Measurements from ENCODE around the gene PPP1R12B.
A peak's percentile ranks its signal among the peaks of the same experiment; 100 is the strongest.
"Not testable (repeated sequence)": the region's sequence is repeated elsewhere in the genome, so short reads cannot be mapped to it uniquely, and the experiment has no call there.

PPP1R12B gene

DNA sequence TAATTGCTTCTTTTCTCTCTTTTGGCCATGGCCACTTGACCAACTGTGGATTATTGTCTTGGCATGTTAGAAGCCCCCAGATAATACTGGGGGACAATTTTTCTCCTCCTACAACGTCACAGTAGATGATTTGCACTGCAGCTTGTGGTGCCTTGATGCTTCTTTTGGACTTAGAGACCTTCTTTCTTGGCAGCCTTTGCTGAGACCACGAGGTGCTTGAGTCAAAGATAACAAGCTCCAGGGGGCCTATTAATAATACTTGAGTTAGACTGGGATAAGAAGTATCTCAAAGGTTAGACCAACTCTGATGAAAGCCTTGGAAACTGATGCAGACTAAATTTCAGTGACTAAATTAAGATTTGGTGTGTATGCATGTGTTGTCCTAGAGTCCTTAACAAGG, 3.2 kb downstream of the PPP1R12B start:
- no peak overlapping the region for H3K4me3 ChIP-seq (ENCODE audit: low read length)
- DNase-seq (ENCODE audit: low read depth) = no peak
- no peak overlapping the region for H3K9ac ChIP-seq (ENCODE audit: low read length)
- H3K9me3 ChIP-seq (ENCODE audit: control insufficient read depth, low read length) = no peaks in the 10 kb centered on the region
- H3K27me3 ChIP-seq (replicated peaks; ENCODE audit: control insufficient read depth, insufficient read depth, low read length) = no peaks in the 10 kb centered on the region
- no peaks in the 10 kb centered on the region for H3K36me3 ChIP-seq (ENCODE audit: control insufficient read depth, insufficient read depth, low read length, severe bottlenecking)
- peaks cover 40% of the 10 kb centered on the region for H3K4me1 ChIP-seq (ENCODE audit: control insufficient read depth, insufficient read depth, low read length)

DNA sequence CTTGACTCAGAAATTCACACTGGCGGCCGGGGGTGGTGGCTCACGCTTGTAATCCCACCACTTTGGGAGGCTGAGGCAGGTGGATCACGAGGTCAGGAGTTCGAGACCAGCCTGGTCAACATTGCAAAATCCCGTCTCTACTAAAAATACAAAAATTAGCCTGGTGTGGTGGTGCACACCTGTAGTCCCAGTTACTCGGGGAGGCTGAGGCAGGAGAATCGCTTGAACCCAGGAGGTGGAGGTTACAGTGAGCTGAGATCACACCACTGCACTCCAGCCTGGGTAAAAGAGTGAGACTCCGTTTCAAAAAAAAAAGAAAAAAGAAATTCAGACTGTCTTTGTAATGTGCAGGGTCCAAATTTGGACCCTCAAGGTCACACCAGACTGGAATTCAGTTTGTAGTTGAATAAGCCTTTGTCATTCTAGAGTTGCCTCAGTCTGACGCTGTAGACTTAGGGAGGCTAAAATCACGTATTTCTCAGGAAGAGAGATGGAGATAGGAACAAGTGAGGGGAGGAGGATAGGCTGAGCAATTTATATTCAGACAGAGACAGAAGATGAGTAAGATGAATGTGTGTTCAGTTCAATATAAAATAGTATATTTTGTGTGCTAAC, 4.2 kb downstream of the PPP1R12B start:
- H3K9me3 ChIP-seq (ENCODE audit: control insufficient read depth, low read length); H3K36me3 ChIP-seq (ENCODE audit: control insufficient read depth, insufficient read depth, low read length, severe bottlenecking); H3K9ac ChIP-seq (ENCODE audit: low read length); H3K27me3 ChIP-seq (replicated peaks; ENCODE audit: control insufficient read depth, insufficient read depth, low read length); H3K4me3 ChIP-seq (ENCODE audit: low read length); DNase-seq (ENCODE audit: low read depth): not testable (repeated sequence)
- H3K4me1 ChIP-seq (ENCODE audit: control insufficient read depth, insufficient read depth, low read length) = peaks cover 40% of the 10 kb centered on the region

DNA sequence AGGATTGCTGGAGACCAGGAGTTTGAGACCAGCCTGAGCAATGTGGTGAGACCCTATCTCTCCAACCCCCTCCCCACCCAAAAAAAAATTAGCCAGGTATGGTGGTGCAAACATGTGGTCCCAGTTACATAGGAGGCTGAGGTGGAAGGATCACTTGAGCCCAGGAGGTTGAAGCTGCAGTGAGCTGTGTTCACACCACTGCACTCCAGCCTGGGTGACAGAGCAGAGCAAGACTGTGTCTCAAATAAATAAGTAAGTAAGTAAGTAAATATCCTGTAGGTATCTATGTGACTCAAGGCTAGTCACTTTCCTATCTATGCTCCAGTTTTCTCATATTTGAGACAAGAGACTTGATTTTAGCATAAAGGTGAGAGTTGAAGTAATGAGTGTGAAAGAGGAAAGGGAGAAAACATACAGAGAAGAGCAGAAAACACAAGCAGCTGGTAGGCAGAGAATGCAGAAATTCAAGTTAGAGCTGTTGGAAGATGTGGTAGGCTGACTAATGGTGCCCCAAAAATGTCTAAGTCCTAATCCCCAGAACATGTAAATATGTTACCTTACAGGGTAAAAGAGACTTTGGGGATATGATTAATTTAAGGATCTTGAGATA, 7.5 kb downstream of the PPP1R12B start:
- no peak for DNase-seq (ENCODE audit: low read depth)
- H3K36me3 ChIP-seq (ENCODE audit: control insufficient read depth, insufficient read depth, low read length, severe bottlenecking) = no peaks in the 10 kb centered on the region

DNA sequence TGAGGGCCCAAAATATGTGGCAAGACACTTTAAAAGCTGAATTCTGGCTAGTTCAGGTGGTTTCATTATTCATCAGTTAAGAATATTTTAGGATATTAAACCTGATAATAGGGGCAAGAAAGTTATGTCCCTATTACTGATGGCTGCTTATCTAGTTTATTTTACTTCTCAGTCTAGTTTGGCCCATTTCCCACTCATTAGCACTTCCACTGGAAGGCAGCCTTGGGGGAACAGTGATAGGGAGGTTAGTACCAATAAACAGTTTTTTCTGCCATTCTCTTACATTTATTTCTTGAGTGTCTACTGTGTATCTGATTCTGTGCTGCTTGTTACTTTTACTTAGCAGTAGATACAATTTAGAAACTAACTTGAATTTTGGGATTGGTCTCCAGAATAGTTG, 9.0 kb downstream of the PPP1R12B start:
- no peak for DNase-seq (ENCODE audit: low read depth)
- Histone ChIP-seq H3K9ac (ENCODE audit: low read length) (no peak overlapping the region), H3K4me1 (ENCODE audit: control insufficient read depth, insufficient read depth, low read length) (peaks cover 12% of the 10 kb centered on the region), H3K36me3 (ENCODE audit: control insufficient read depth, insufficient read depth, low read length, severe bottlenecking) (no peaks in the 10 kb centered on the region), H3K9me3 (ENCODE audit: control insufficient read depth, low read length) (no peaks in the 10 kb centered on the region), H3K27me3 (replicated peaks; ENCODE audit: control insufficient read depth, insufficient read depth, low read length) (no peaks in the 10 kb centered on the region), H3K4me3 (ENCODE audit: low read length) (no peak overlapping the region)

More for the DNA sequence above, 7.5 kb downstream of the PPP1R12B start:
- Histone ChIP-seq H3K4me3 (ENCODE audit: low read length) (no peak overlapping the region), H3K9me3 (ENCODE audit: control insufficient read depth, low read length) (no peaks in the 10 kb centered on the region), H3K9ac (ENCODE audit: low read length) (no peak overlapping the region), H3K4me1 (ENCODE audit: control insufficient read depth, insufficient read depth, low read length) (peaks cover 24% of the 10 kb centered on the region), H3K27me3 (replicated peaks; ENCODE audit: control insufficient read depth, insufficient read depth, low read length) (no peaks in the 10 kb centered on the region)

DNA sequence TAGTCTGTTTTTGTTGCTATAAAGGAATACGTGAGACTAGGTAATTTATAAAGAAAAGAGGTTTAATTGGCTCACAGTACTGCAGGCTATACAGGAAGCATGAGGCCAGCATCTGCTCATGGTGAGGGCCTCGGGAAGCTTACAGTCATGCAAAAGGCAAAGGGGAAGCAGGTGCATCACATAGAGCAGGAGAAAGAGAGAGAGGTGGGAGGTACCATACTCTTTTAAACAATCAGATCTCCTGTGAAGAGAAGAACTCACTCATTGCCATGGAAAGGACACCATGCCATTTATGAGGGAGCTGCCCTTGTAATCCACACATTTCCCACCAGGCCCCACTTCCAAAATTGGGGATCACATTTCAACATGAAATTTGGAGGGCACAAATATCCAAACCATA, 12.7 kb downstream of the PPP1R12B start:
- Histone ChIP-seq H3K9me3 (ENCODE audit: control insufficient read depth, low read length) (no peaks in the 10 kb centered on the region), H3K9ac (ENCODE audit: low read length) (no peak overlapping the region), H3K27me3 (replicated peaks; ENCODE audit: control insufficient read depth, insufficient read depth, low read length) (no peaks in the 10 kb centered on the region), H3K36me3 (ENCODE audit: control insufficient read depth, insufficient read depth, low read length, severe bottlenecking) (no peaks in the 10 kb centered on the region), H3K4me1 (ENCODE audit: control insufficient read depth, insufficient read depth, low read length) (peaks cover 10% of the 10 kb centered on the region), H3K4me3 (ENCODE audit: low read length) (no peak overlapping the region)
- DNase-seq (ENCODE audit: low read depth) = no peak

DNA sequence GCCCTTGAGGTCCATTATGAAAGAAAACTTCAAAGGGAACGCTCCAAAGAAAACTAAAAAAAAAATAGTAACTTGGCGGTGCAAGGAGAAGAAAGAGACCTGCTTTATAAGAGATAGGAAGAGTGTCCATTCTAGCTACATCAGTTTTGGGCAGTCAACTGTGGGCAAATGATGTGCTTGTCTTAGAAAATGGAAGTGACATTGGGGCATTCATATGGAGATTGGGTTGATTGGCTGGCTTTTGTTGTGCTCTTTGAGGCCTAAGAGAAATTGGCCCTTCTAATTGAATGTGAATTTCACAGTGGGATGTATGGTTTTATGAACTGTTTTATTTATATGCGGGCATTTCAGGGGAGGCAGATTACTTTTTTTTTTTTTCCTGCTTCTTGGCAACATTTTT, 13.2 kb downstream of the PPP1R12B start:
- no peak for DNase-seq (ENCODE audit: low read depth)
- H3K4me1 ChIP-seq (ENCODE audit: control insufficient read depth, insufficient read depth, low read length) = peaks cover 10% of the 10 kb centered on the region
- H3K9ac ChIP-seq (ENCODE audit: low read length) = no peak overlapping the region
- H3K9me3 ChIP-seq (ENCODE audit: control insufficient read depth, low read length) = no peaks in the 10 kb centered on the region
- no peak overlapping the region for H3K4me3 ChIP-seq (ENCODE audit: low read length)
- H3K27me3 ChIP-seq (replicated peaks; ENCODE audit: control insufficient read depth, insufficient read depth, low read length) = no peaks in the 10 kb centered on the region
- no peaks in the 10 kb centered on the region for H3K36me3 ChIP-seq (ENCODE audit: control insufficient read depth, insufficient read depth, low read length, severe bottlenecking)

DNA sequence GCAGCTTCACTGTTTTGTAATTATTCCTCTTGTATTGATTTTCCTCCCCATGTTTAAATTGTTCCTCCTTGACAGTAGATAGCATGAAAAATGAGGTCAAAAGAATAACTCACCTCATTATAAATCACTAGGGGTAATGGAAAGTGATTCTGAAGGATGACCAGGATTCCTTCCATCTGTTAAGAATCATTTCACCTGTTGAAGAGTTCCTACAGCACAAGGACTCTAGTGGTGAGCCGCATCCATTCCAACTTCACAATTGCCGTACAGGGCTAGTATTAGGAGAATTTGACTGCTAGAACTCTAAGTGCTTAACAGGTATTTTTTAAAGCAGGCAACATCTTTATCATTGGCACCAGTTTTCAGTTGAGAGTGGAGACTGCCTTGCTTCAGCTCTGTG, 13.7 kb downstream of the PPP1R12B start:
- DNase-seq (ENCODE audit: low read depth) = no peak
- peaks cover 10% of the 10 kb centered on the region for H3K4me1 ChIP-seq (ENCODE audit: control insufficient read depth, insufficient read depth, low read length)

DNA sequence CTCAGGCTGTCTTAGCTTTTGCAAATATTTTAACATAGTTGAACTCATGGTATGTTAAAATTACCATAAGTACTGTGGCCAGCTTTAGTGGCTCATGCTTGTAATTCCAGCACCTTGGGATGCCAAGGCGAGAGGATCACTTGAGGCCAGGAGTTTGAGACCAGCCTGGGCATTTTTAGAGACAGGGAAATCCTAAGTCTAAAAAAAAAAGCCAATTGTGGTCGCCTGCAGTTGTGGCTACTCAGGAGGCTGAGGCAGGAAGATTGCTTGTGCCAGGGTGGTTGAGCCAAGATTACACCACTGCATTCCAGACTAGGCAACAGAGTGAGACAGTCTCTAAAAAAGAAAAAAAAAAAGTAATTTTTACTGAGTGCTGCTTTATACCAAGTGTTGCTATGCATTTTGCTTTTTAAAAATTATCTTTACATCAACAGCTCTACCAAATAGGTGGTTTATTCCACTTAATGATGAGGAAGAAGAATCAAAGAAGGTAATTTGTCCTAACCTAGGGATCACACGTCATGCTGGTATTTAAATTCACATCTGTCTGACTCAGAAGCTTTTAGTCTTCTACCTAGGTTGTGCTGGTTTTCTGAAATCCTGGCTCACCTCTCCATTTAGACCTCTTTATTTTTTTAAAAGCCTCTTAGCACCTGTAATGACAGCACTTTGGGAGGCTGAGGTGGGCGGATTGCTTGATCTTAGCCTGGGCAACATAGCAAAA, 16.8 kb downstream of the PPP1R12B start:
- H3K9me3 ChIP-seq (ENCODE audit: control insufficient read depth, low read length) = no peaks in the 10 kb centered on the region
- H3K9ac ChIP-seq (ENCODE audit: low read length) = peak overlapping the region; percentile 21
- no peaks in the 10 kb centered on the region for H3K36me3 ChIP-seq (ENCODE audit: control insufficient read depth, insufficient read depth, low read length, severe bottlenecking)
- DNase-seq (ENCODE audit: low read depth) = peak; percentile 63
- no peak overlapping the region for H3K4me3 ChIP-seq (ENCODE audit: low read length)
- H3K27me3 ChIP-seq (replicated peaks; ENCODE audit: control insufficient read depth, insufficient read depth, low read length) = no peaks in the 10 kb centered on the region
- H3K4me1 ChIP-seq (ENCODE audit: control insufficient read depth, insufficient read depth, low read length) = peaks cover 13% of the 10 kb centered on the region

More for the DNA sequence above, 13.7 kb downstream of the PPP1R12B start:
- Histone ChIP-seq H3K9ac (ENCODE audit: low read length) (no peak overlapping the region), H3K27me3 (replicated peaks; ENCODE audit: control insufficient read depth, insufficient read depth, low read length) (no peaks in the 10 kb centered on the region), H3K9me3 (ENCODE audit: control insufficient read depth, low read length) (no peaks in the 10 kb centered on the region), H3K36me3 (ENCODE audit: control insufficient read depth, insufficient read depth, low read length, severe bottlenecking) (no peaks in the 10 kb centered on the region), H3K4me3 (ENCODE audit: low read length) (no peak overlapping the region)

DNA sequence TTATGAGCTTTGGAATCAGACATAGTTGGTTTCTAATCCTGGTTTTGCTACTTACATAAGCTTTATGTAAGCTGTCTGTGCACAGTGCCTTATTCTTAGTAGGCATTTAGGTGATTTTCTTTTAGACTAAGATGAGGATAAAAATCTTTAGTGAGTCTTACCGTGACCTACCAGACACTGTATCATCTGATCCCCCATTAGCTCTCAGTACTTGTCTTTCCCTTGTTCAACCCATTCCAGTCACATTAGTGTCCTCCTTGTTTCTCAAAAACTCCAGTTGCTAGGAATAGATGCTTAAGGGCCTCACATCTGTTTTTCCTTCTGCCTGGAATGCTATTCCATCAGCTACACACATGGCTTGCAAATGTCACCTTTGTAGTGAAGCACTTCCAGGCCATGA, 18.8 kb downstream of the PPP1R12B start:
- no peak overlapping the region for H3K9ac ChIP-seq (ENCODE audit: low read length)
- DNase-seq (ENCODE audit: low read depth) = peak; percentile 56
- no peaks in the 10 kb centered on the region for H3K9me3 ChIP-seq (ENCODE audit: control insufficient read depth, low read length)
- H3K4me3 ChIP-seq (ENCODE audit: low read length) = no peak overlapping the region
- no peaks in the 10 kb centered on the region for H3K27me3 ChIP-seq (replicated peaks; ENCODE audit: control insufficient read depth, insufficient read depth, low read length)
- H3K4me1 ChIP-seq (ENCODE audit: control insufficient read depth, insufficient read depth, low read length) = peaks cover 13% of the 10 kb centered on the region
- H3K36me3 ChIP-seq (ENCODE audit: control insufficient read depth, insufficient read depth, low read length, severe bottlenecking) = no peaks in the 10 kb centered on the region

DNA sequence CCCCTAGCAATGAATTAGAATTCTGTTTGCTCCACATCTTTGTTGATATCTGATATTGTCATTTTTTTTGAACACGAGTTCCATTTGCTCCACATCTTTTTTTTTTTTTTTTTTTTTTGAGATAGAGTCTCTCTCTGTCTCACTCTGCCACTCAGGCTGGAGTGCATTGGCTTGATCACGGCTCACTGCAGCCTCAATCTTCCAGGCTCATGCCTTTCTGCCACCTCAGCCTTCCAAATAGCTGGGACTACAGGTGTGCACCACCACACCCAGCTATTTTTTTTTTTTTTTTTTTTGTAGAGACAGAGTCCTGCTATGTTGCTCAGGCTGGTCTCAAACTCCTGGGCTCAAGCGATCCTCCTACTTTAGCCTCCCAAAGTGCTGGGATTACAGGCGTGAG, 22.4 kb downstream of the PPP1R12B start:
- H3K4me1 ChIP-seq (ENCODE audit: control insufficient read depth, insufficient read depth, low read length); H3K9ac ChIP-seq (ENCODE audit: low read length); H3K36me3 ChIP-seq (ENCODE audit: control insufficient read depth, insufficient read depth, low read length, severe bottlenecking); H3K9me3 ChIP-seq (ENCODE audit: control insufficient read depth, low read length); H3K4me3 ChIP-seq (ENCODE audit: low read length); H3K27me3 ChIP-seq (replicated peaks; ENCODE audit: control insufficient read depth, insufficient read depth, low read length); DNase-seq (ENCODE audit: low read depth): not testable (repeated sequence)

DNA sequence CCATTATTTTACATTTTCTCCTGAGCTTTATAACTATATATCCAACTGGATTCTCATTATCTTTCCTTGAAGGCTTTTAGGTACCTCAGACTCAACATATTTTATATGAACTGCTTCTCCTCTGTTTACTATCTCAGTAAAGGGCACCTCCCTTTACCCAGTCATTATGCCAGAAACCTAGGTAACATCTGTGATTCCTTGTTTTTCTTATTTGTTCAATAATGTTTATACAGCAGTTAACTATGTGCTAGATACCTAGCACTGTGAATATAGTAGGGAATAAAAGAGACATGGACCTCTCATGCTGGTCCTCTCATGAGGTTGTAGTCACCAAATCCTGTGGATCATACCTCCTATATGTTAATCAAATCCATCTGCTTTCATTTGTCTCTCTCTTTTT, 25.6 kb downstream of the PPP1R12B start:
- H3K27me3 ChIP-seq (replicated peaks; ENCODE audit: control insufficient read depth, insufficient read depth, low read length) = no peaks in the 10 kb centered on the region

More for the DNA sequence above, 25.6 kb downstream of the PPP1R12B start:
- peaks cover 16% of the 10 kb centered on the region for H3K4me1 ChIP-seq (ENCODE audit: control insufficient read depth, insufficient read depth, low read length)
- DNase-seq (ENCODE audit: low read depth) = no peak
- no peaks in the 10 kb centered on the region for H3K9me3 ChIP-seq (ENCODE audit: control insufficient read depth, low read length)
- H3K4me3 ChIP-seq (ENCODE audit: low read length) = no peak overlapping the region
- no peaks in the 10 kb centered on the region for H3K36me3 ChIP-seq (ENCODE audit: control insufficient read depth, insufficient read depth, low read length, severe bottlenecking)
- H3K9ac ChIP-seq (ENCODE audit: low read length) = no peak overlapping the region

Measured in adipocyte (in vitro differentiated cells).